Lung (tissue), 12 donors: Measurements from ENCODE around the gene SUMO4. TPM values are rescaled to one million over a fixed set of nuclear protein-coding genes. Genes with fewer than 3 reads are reported as not detected.

Source experiments
- ATAC-seq: fragments of 200-7000 bp; cut with Tn5 transposase; one replicate; pipeline ENCODE4 v1.9.1; 2020; ENCODE audit warnings: moderate number of reproducible peaks; ENCODE audit not compliant: insufficient read depth, low FRiP score
- DNase-seq, 3 donors: peaks; one replicate each; pipeline ENCODE4 v3.0.0-alpha.2; 2013 to 2017
- H3K27ac ChIP-seq, 2 donors: one replicate each; pipeline ENCODE4 v1.5.1; 2013; ENCODE audit warnings: mild to moderate bottlenecking in 2 of 2, moderate library complexity in 2 of 2, control low read depth in 1 of 2, inconsistent platforms in 1 of 2, low read depth in 1 of 2, low read length in 1 of 2
- H3K27me3 ChIP-seq, 3 donors: one replicate each; pipeline ENCODE4 v1.5.1; 2013; ENCODE audit warnings: low read length in 2 of 3; ENCODE audit not compliant: control insufficient read depth in 3 of 3, insufficient read depth in 3 of 3
- H3K36me3 ChIP-seq, 4 donors: one replicate each; pipeline ENCODE4 v1.5.1; 2013; ENCODE audit warnings: low read length in 4 of 4, mild to moderate bottlenecking in 1 of 4, moderate library complexity in 1 of 4; ENCODE audit not compliant: control insufficient read depth in 4 of 4, insufficient read depth in 4 of 4
- H3K4me1 ChIP-seq, 5 donors: one replicate each; pipeline ENCODE4 v1.5.1; 2013; ENCODE audit warnings: low read length in 5 of 5, mild to moderate bottlenecking in 2 of 5, moderate library complexity in 1 of 5; ENCODE audit not compliant: control insufficient read depth in 5 of 5, insufficient read depth in 5 of 5
- H3K4me3 ChIP-seq: one replicate; pipeline ENCODE4 v1.5.1; 2013; ENCODE audit warnings: mild to moderate bottlenecking, control low read depth, moderate library complexity
- H3K9ac ChIP-seq, 2 donors: one replicate each; pipeline ENCODE4 v1.5.1; 2013; ENCODE audit warnings: low read length in 2 of 2, control low read depth in 1 of 2; ENCODE audit not compliant: insufficient read depth in 1 of 2
- H3K9me3 ChIP-seq, 4 donors: one replicate each; pipeline ENCODE4 v1.5.1; 2013; ENCODE audit warnings: low read length in 3 of 4, mild to moderate bottlenecking in 1 of 4, moderate library complexity in 1 of 4; ENCODE audit not compliant: control insufficient read depth in 4 of 4, insufficient read depth in 3 of 4
- WGBS, 2 donors: extraction: QIAGEN DNeasy Blood & Tissue Kit; methylation state at CpG; one replicate each; pipeline ENCODE4 v1.1.7; 2013; 5-methylcytosine and 5-hydroxymethylcytosine counted together
- polyA plus RNA-seq, 2 donors: library from polyadenylated mRNA; stranded (reverse); fragments of 200-250 nt; gene quantifications; one replicate each; pipeline ENCODE4 v1.2.1, GENCODE V29; 2013
- total RNA-seq, 2 donors: library from RNA; depleted of rRNA in 1 of 2; stranded (reverse); fragments of >200 nt in 1 of 2; gene quantifications; one replicate each; pipeline ENCODE4 v1.2.1, GENCODE V29; 2014 to 2021
- TF ChIP-seq, protein P1 (sequence below): IDR thresholded peaks from 2 replicates; pipeline ENCODE4 v1.5.1; 2012; ENCODE audit warnings: mild to moderate bottlenecking; ENCODE audit errors: control extremely low read depth, extremely low read depth
- donor health status: control.
- donor health status: control.
- donor health status: Bipolar disorder and iron deficiency.
- donor health status: healthy.
- donor health status: DM: yes; HTN: yes; CAD: no.

SUMO4 gene
- total and polyA plus RNA-seq, 4 donors, result 0.11 to 12.9 (median 0.93) TPM

DNA sequence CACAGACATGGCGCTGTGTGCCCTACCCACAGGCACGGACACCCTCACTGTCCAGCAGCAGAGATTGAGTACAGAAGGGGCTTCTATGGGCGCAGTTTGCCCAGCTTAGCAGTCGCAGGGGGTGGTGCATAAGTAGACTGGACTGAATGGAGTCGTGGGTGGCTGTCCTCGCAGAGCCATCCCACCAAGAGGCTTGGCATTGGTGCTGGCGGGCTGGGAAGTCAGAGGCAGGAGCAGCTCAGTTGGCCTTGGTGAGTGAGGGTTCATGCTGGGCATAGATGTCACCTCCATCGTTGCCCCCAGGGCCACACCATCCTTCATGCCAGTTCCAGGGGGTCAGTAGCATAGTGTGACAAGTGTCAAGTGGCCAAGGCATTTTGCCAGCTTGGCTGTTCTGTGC lies 25.2 kb downstream of the SUMO4 start:
- DNase-seq (no peak), ATAC-seq (no peak)
- Histone ChIP-seq H3K4me3 (no peak overlapping the region), H3K27ac (no peak overlapping the region), H3K9me3 (no peaks in the 10 kb centered on the region), H3K27me3 (no peaks in the 10 kb centered on the region), H3K36me3 (no peaks in the 10 kb centered on the region), H3K4me1 (peaks cover 0 to 12% (median 0%) of the 10 kb centered on the region in 5 donors), H3K9ac (no peak overlapping the region)
- 96 to 98% methylated on average over 8 of the region's 8 CpGs for WGBS, 2 donors
- TF ChIP-seq, protein P1, sequence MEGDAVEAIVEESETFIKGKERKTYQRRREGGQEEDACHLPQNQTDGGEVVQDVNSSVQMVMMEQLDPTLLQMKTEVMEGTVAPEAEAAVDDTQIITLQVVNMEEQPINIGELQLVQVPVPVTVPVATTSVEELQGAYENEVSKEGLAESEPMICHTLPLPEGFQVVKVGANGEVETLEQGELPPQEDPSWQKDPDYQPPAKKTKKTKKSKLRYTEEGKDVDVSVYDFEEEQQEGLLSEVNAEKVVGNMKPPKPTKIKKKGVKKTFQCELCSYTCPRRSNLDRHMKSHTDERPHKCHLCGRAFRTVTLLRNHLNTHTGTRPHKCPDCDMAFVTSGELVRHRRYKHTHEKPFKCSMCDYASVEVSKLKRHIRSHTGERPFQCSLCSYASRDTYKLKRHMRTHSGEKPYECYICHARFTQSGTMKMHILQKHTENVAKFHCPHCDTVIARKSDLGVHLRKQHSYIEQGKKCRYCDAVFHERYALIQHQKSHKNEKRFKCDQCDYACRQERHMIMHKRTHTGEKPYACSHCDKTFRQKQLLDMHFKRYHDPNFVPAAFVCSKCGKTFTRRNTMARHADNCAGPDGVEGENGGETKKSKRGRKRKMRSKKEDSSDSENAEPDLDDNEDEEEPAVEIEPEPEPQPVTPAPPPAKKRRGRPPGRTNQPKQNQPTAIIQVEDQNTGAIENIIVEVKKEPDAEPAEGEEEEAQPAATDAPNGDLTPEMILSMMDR, result no peak

DNA sequence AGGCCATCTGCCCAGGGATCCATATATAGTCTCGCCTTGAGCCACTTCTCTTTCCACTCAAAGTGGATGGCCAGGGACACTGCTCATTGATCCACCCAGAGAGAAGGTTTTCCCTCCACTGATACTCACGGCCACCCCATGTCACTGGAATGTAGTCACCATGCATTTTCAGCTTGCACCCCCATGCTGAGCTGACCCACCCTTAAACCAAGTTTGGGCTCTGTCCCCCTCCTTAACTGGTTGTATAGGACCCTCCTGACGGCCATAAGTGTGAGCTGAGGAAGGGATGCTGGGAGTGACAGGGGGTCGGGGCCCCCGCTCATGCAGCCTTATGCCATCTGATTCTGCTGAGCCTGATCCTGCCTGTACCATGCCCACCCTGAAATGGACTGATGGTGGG lies 25.7 kb downstream of the SUMO4 start:
- Histone ChIP-seq H3K36me3 (no peaks in the 10 kb centered on the region), H3K4me3 (no peak overlapping the region), H3K9me3 (no peaks in the 10 kb centered on the region), H3K4me1 (peaks cover 0 to 12% (median 0%) of the 10 kb centered on the region in 5 donors), H3K27ac (no peak overlapping the region), H3K27me3 (no peaks in the 10 kb centered on the region), H3K9ac (no peak overlapping the region)
- ATAC-seq (no peak), DNase-seq (no peak)
- WGBS, 2 donors, result 95% methylated on average over 5 of the region's 5 CpGs
- TF ChIP-seq, protein P1, result no peak

DNA sequence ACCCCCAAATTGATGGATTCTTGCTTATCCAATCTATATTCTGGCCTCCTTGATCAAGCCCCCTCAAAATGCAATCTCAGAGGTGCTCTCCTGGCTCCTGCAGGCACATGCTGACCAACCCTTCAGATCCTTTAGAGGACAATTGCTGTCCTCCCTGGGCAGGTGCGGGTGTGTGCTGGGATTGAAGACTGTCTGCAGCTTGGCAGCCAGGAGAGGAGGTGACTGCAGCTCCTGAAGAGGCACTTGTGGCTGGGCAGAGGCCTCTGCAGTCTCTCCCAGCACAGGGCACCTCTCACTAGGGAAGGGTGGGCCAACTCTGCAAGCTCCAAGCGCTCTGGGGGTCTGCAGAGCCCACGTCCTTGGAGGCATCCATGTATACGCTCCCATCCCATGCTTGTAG lies 28.5 kb downstream of the SUMO4 start:
- 90 to 95% methylated on average over 4 of the region's 4 CpGs for WGBS, 2 donors
- Histone ChIP-seq H3K36me3 (no peaks in the 10 kb centered on the region), H3K9me3 (no peaks in the 10 kb centered on the region), H3K27ac (no peak overlapping the region), H3K27me3 (no peaks in the 10 kb centered on the region), H3K4me3 (no peak overlapping the region), H3K9ac (no peak overlapping the region), H3K4me1 (peaks cover 0 to 8% (median 0%) of the 10 kb centered on the region in 5 donors)
- TF ChIP-seq, protein P1, result no peak
- ATAC-seq (no peak), DNase-seq (no peak)
